ENCODE results near the gene GMPS.

GMPS gene

DNA sequence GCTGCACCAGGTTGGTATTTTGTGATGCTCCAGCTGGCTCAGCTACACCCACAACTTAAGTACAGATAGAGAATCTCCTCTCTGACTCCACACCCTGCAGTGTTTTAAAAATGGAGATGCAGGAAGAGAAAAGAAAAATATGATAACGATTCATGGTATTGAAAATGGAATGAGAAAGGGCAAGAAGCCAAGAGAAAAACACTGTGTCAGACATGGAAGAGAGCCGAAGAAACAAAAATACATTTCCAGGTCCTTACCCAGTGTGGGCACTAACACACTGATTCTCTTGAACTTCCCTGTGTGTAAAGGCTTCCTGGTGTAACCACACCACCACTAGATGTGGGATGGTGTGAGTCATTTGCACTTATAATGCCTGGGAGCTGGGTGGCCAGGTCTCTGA lies 93.1 kb downstream of the GMPS start:
- TF ChIP-seq, protein P1, sequence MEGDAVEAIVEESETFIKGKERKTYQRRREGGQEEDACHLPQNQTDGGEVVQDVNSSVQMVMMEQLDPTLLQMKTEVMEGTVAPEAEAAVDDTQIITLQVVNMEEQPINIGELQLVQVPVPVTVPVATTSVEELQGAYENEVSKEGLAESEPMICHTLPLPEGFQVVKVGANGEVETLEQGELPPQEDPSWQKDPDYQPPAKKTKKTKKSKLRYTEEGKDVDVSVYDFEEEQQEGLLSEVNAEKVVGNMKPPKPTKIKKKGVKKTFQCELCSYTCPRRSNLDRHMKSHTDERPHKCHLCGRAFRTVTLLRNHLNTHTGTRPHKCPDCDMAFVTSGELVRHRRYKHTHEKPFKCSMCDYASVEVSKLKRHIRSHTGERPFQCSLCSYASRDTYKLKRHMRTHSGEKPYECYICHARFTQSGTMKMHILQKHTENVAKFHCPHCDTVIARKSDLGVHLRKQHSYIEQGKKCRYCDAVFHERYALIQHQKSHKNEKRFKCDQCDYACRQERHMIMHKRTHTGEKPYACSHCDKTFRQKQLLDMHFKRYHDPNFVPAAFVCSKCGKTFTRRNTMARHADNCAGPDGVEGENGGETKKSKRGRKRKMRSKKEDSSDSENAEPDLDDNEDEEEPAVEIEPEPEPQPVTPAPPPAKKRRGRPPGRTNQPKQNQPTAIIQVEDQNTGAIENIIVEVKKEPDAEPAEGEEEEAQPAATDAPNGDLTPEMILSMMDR (IDR thresholded peaks at IDR 0.05; ENCODE audit: insufficient read depth, low read length, poor library complexity, severe bottlenecking), result no peak
- Histone ChIP-seq H3K36me3 (ENCODE audit: control insufficient read depth, insufficient read depth, low read length) (no peaks in the 10 kb centered on the region), H3K27me3 (replicated peaks; ENCODE audit: control insufficient read depth, insufficient read depth, low read length) (no peaks in the 10 kb centered on the region), H3K4me3 (replicated peaks; ENCODE audit: low read depth, low read length) (no peak overlapping the region)
- DNase-seq (ENCODE audit: extremely low read depth, insufficient read length), result no peak

DNA sequence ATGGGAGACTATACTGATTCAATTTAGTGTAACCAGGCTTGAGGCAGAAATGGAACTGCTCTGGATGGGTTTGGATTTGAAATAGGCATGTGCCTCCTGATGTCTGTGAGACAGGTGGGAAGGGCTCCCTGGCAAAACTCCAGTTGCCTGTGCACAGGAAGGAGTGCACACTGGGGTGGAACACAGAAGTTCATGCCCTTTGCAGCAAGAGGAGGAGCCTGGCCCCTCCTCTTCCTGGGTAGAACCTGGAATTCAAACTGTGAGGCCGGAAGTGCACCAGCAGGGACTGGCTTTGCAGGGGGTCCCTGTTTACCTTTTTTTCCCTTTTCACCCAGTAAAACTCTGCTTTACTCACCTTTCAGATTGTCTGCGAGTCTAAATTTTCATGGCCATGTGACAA lies 99.9 kb downstream of the GMPS start:
- TF ChIP-seq, protein P1 (IDR thresholded peaks at IDR 0.05; ENCODE audit: insufficient read depth, low read length, poor library complexity, severe bottlenecking), result no peak
- Histone ChIP-seq H3K36me3 (ENCODE audit: control insufficient read depth, insufficient read depth, low read length) (no peaks in the 10 kb centered on the region), H3K27me3 (replicated peaks; ENCODE audit: control insufficient read depth, insufficient read depth, low read length) (no peaks in the 10 kb centered on the region), H3K4me3 (replicated peaks; ENCODE audit: low read depth, low read length) (no peak overlapping the region)
- DNase-seq (ENCODE audit: extremely low read depth, insufficient read length), result no peak

DNA sequence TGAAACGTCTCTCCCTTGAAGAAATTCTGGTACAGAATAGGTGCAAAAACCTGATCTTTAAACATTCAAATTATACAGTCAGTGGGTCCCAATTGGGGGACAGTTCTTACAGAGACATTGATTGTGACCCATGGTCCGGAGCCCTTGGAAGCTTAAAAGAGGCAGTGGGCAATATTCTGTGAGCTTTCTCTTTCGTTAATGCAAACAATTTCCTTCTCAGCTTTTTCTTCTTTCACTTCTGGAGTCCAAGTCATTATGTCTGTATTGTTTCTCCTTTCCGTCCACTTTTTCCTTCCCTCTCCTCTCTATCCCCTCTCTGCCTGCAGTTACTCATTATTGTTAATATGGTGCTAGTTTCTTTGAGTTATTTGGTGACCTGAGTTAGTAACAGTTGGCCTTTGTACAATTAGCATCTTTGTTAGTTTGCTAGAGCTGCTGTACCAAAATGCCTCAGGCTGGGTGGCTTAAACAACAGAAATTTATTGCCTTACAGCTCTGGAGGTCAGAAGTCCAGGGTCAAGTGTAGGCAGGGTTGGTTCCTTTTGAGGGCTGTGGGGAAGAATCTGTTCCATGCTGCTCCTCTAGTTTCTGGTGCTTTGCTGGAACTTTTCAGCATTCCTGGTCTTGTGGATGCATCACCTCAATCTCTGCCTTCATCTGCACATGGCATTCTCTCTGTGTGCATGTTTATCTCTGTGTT lies 102.6 kb downstream of the GMPS start:
- DNase-seq (ENCODE audit: extremely low read depth, insufficient read length), result no peak
- TF ChIP-seq, protein P1 (IDR thresholded peaks at IDR 0.05; ENCODE audit: insufficient read depth, low read length, poor library complexity, severe bottlenecking), result no peak

DNA sequence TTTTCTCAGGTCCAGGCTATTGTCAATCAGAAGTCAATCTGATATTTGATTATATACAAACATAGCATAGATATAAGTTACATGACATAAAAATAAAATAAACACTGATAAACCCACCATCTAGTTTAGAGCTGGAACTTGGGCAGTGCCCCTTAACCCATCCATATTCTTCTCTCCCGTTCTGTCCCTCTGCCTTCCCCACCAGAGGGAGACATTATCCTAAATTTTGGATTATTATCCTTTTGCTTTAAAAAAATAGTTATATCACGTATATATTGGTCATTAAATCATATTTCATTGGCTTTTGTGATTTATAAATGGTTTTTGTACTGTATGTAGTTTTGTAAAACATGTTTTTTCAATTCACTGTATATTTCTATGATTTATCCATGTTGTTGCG lies 107.9 kb downstream of the GMPS start:
- TF ChIP-seq, protein P1 (IDR thresholded peaks at IDR 0.05; ENCODE audit: insufficient read depth, low read length, poor library complexity, severe bottlenecking), result no peak
- H3K27me3 ChIP-seq (replicated peaks; ENCODE audit: control insufficient read depth, insufficient read depth, low read length), result no peaks in the 10 kb centered on the region
- H3K4me3 ChIP-seq (replicated peaks; ENCODE audit: low read depth, low read length), result no peak overlapping the region
- DNase-seq (ENCODE audit: extremely low read depth, insufficient read length), result no peak
- H3K36me3 ChIP-seq (ENCODE audit: control insufficient read depth, insufficient read depth, low read length), result no peaks in the 10 kb centered on the region

More for the DNA sequence above, 102.6 kb downstream of the GMPS start:
- peak overlapping the region; percentile 23; the same call in 1 of the 2 replicates for H3K4me3 ChIP-seq (replicated peaks; ENCODE audit: low read depth, low read length)
- no peaks in the 10 kb centered on the region for H3K27me3 ChIP-seq (replicated peaks; ENCODE audit: control insufficient read depth, insufficient read depth, low read length)
- H3K36me3 ChIP-seq (ENCODE audit: control insufficient read depth, insufficient read depth, low read length), result no peaks in the 10 kb centered on the region

DNA sequence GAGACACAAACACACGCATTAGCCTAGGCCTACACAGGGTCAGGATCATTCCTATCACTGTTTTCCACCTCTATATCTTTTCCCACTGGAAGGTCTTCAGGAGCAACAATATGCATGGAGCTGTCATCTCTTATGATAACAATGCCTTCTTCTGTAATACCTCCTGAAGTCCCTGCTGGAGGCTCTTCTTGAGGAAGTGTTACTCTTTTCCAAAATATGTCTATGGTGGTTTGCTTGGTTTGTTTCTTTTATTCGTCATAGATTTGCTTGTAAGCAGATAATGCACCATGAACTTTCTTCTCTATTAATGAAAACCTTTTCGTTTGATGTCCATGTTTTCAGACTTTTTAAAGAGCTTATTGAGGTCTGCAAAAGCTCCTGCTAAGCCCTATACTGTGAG lies 109.3 kb downstream of the GMPS start:
- H3K36me3 ChIP-seq (ENCODE audit: control insufficient read depth, insufficient read depth, low read length), result no peaks in the 10 kb centered on the region
- H3K27me3 ChIP-seq (replicated peaks; ENCODE audit: control insufficient read depth, insufficient read depth, low read length), result no peaks in the 10 kb centered on the region
- H3K4me3 ChIP-seq (replicated peaks; ENCODE audit: low read depth, low read length), result no peak overlapping the region
- TF ChIP-seq, protein P1 (IDR thresholded peaks at IDR 0.05; ENCODE audit: insufficient read depth, low read length, poor library complexity, severe bottlenecking), result no peak
- DNase-seq (ENCODE audit: extremely low read depth, insufficient read length), result no peak

DNA sequence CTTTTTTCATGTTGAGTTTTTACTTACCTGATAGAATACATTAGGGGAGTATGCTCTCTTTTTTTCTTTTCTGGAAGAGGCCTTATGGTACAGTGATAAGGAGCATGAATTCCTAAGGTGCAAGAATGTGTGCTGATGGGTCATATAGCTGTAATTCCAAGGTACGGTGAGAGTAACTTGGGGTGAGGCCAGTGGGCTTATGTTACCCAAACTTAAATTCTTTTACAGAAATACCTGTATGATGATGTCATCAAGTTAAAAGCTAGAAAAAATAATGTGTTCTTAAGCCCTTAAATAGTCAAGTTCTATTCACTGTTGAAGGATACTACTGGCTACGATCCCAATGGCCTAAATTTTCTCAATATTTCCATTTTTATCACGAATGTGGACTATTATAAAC lies 111.2 kb downstream of the GMPS start:
- H3K27me3 ChIP-seq (replicated peaks; ENCODE audit: control insufficient read depth, insufficient read depth, low read length), result no peaks in the 10 kb centered on the region
- TF ChIP-seq, protein P1 (IDR thresholded peaks at IDR 0.05; ENCODE audit: insufficient read depth, low read length, poor library complexity, severe bottlenecking), result no peak
- no peaks in the 10 kb centered on the region for H3K36me3 ChIP-seq (ENCODE audit: control insufficient read depth, insufficient read depth, low read length)
- no peak overlapping the region for H3K4me3 ChIP-seq (replicated peaks; ENCODE audit: low read depth, low read length)
- DNase-seq (ENCODE audit: extremely low read depth, insufficient read length), result no peak
